OCI-LY7 (cell line): ENCODE data around the gene FOXP1. TPM values are rescaled to one million over a fixed set of nuclear protein-coding genes. Genes with fewer than 3 reads are reported as not detected.

ENCODE experiments used
- BruUV-seq: library from RNA; stranded (reverse); fragments of 400-500 nt; replicated peaks from 2 replicates; lab custom pipeline; 2021; lab: Mats Ljungman, UMichigan
- CTCF ChIA-PET: fragments of 300-600 bp; sonication (Branson Sonifier 250); formaldehyde crosslinking; loops from one replicate; lab custom pipeline; 2022; ENCODE audit warnings: antibody characterized with exemption; ENCODE audit not compliant: unreplicated experiment; lab: Charles Lee
- POLR2A ChIA-PET: fragments of 300-600 bp; sonication (Branson Sonifier 250); formaldehyde crosslinking; loops from one replicate; lab custom pipeline; 2022; ENCODE audit warnings: antibody characterized with exemption; lab: Charles Lee
- DNase-seq: peaks from one replicate; pipeline ENCODE4 v3.0.0-alpha.2; 2015; ENCODE audit warnings: low spot score
- H2AFZ ChIP-seq: fragments of 200-600 bp; sonication (generic), shearing (Covaris generic); 2 replicates; pipeline ENCODE4 v1.6.1; 2014; ENCODE audit warnings: mild to moderate bottlenecking, antibody characterized with exemption, low read length, moderate library complexity
- H3K27ac ChIP-seq: fragments of 200-600 bp; sonication (generic); 2 replicates; pipeline ENCODE4 v1.5.1; 2014; ENCODE audit warnings: mixed run types, low read depth, mild to moderate bottlenecking, moderate library complexity, low read length, inconsistent platforms; ENCODE audit not compliant: poor library complexity, severe bottlenecking
- H3K36me3 ChIP-seq: fragments of 200-600 bp; sonication (generic); 2 replicates; pipeline ENCODE4 v1.6.1; 2014; ENCODE audit warnings: mild to moderate bottlenecking, antibody characterized with exemption, low read length, moderate library complexity, mixed read lengths; ENCODE audit not compliant: insufficient read depth
- H3K4me1 ChIP-seq: fragments of 200-600 bp; sonication (generic); 2 replicates; pipeline ENCODE4 v1.5.1; 2014; ENCODE audit warnings: mild to moderate bottlenecking, low read length; ENCODE audit not compliant: insufficient read depth, poor library complexity, severe bottlenecking
- H3K4me2 ChIP-seq: fragments of 200-600 bp; sonication (generic); 2 replicates; pipeline ENCODE4 v1.6.1; 2014; ENCODE audit warnings: mild to moderate bottlenecking, low read length
- H3K4me3 ChIP-seq: fragments of 200-600 bp; sonication (generic); 2 replicates; pipeline ENCODE4 v1.5.1; 2014; ENCODE audit warnings: mild to moderate bottlenecking, low read depth, low read length; ENCODE audit not compliant: poor library complexity, severe bottlenecking
- H3K79me2 ChIP-seq: fragments of 200-600 bp; sonication (generic); 2 replicates; pipeline ENCODE4 v1.6.1; 2016; ENCODE audit warnings: low read depth, mild to moderate bottlenecking, low read length, moderate library complexity, mixed read lengths; ENCODE audit not compliant: insufficient read depth
- H3K9me2 ChIP-seq: fragments of 200-600 bp; sonication (generic); 2 replicates; pipeline ENCODE4 v1.6.1; 2016; ENCODE audit warnings: mild to moderate bottlenecking, low read length, mixed read lengths; ENCODE audit not compliant: insufficient read depth
- H3K9me3 ChIP-seq: fragments of 200-600 bp; sonication (generic); 2 replicates; pipeline ENCODE4 v1.6.1; 2014; ENCODE audit warnings: mild to moderate bottlenecking, mixed run types, low read length, mixed read lengths
- H4K20me1 ChIP-seq: fragments of 200-600 bp; sonication (generic); 2 replicates; pipeline ENCODE4 v1.6.1; 2014; ENCODE audit warnings: mild to moderate bottlenecking, antibody characterized with exemption, low read length, moderate library complexity, mixed read lengths; ENCODE audit not compliant: insufficient read depth
- EZH2phosphoT487 ChIP-seq: fragments of 200-600 bp; sonication (generic); IDR thresholded peaks from 2 replicates; pipeline ENCODE4 v1.6.1; 2018; ENCODE audit warnings: low read depth, borderline replicate concordance, mild to moderate bottlenecking, mixed run types, antibody characterized with exemption, low read length, moderate library complexity, mixed read lengths
- intact Hi-C: fragments of 100-400 bp; cut with micrococcal nuclease; formaldehyde crosslinking; loops from one replicate; pipeline ENCODE4 v1.10.0; 2022; ENCODE audit not compliant: unreplicated experiment
- total RNA-seq, 2 experiments: library from RNA; depleted of rRNA in 1 of 2; stranded (reverse); fragments of >200 nt in 1 of 2; shearing (Covaris generic) in 1 of 2; gene quantifications; 2 replicates each; pipeline ENCODE4 v1.2.3, GENCODE V29; 2014 to 2022
- TF ChIP-seq, protein P1 (sequence below): fragments of 200-600 bp; sonication (generic); conservative IDR thresholded peaks from 2 replicates; pipeline ENCODE4 v1.5.1; 2014; ENCODE audit warnings: mild to moderate bottlenecking, antibody characterized with exemption, low read length, moderate library complexity, mixed read lengths

The FOXP1 gene
- total RNA-seq, 2 experiments from 2014 or later = 87.3 to 151 TPM

DNA sequence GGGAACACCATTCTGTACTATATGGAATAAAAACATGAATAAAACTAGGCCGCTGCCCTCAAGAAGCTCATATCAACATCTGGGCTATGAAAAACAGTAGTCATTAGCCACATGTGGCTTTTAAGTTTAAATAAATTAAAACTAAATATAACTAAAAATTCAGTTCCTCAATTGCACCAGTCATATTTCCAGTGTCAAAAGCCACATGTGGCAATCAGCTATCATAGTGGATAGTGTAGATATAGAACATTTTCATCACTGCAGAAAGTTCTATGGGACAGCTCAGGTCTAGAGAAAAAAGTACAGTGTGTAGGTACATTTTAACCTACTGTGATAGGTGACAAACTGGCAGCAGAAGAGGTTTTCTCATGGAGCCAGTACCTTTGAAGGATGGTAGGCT, 261.4 kb downstream of the FOXP1 start:
- BruUV-seq = no TSS peak
- TF ChIP-seq, protein P1, sequence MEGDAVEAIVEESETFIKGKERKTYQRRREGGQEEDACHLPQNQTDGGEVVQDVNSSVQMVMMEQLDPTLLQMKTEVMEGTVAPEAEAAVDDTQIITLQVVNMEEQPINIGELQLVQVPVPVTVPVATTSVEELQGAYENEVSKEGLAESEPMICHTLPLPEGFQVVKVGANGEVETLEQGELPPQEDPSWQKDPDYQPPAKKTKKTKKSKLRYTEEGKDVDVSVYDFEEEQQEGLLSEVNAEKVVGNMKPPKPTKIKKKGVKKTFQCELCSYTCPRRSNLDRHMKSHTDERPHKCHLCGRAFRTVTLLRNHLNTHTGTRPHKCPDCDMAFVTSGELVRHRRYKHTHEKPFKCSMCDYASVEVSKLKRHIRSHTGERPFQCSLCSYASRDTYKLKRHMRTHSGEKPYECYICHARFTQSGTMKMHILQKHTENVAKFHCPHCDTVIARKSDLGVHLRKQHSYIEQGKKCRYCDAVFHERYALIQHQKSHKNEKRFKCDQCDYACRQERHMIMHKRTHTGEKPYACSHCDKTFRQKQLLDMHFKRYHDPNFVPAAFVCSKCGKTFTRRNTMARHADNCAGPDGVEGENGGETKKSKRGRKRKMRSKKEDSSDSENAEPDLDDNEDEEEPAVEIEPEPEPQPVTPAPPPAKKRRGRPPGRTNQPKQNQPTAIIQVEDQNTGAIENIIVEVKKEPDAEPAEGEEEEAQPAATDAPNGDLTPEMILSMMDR = no peak
- no peak for TF ChIP-seq EZH2phosphoT487
- peaks cover 20% of the 10 kb centered on the region for H3K4me1 ChIP-seq
- no peak overlapping the region for H3K4me3 ChIP-seq
- H3K9me2 ChIP-seq = no peaks in the 10 kb centered on the region
- 0 out of 2 replicates have a peak, but pooled peaks cover 4% of the 10 kb centered on the region for H4K20me1 ChIP-seq
- H3K9me3 ChIP-seq = no peaks in the 10 kb centered on the region
- ChIA-PET POLR2A (interaction anchor here (0.6 to 0.7 kb wide), 2 partner anchors 9 to 374 kb away, joined by 3 to 6 read pairs; no protein-coding TSS in a partner anchor), CTCF (no interaction called here)
- no peak for DNase-seq
- H2AFZ ChIP-seq = no peak overlapping the region
- no peaks in the 10 kb centered on the region for H3K36me3 ChIP-seq
- peaks cover 16% of the 10 kb centered on the region; the same call in 1 of the 2 replicates for H3K79me2 ChIP-seq
- intact Hi-C loops = no loop called here
- no peak overlapping the region for H3K4me2 ChIP-seq
- H3K27ac ChIP-seq = no peak overlapping the region

DNA sequence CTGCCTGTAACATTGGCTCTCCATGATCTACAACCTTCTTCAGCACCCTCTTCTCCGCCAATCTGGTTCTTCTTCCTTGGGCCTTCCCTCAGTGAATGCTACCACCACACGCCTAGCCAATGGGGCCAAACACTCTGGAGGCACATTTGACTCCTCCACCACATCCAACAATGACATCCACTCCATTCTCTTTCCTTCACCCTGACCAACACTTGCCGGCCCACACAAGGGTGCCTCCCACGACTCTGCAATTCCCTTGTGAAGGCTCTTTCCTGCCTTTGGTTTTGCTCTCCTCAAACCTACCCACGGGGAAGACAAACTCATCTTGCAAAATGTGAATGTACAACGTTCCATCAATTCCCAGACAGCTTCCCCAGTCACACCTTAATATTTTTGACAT, 263.8 kb downstream of the FOXP1 start:
- no peaks in the 10 kb centered on the region for H3K36me3 ChIP-seq
- no peak overlapping the region for H3K4me2 ChIP-seq
- H3K4me3 ChIP-seq = no peak overlapping the region
- H3K9me2 ChIP-seq = no peaks in the 10 kb centered on the region
- no peaks in the 10 kb centered on the region for H3K9me3 ChIP-seq
- no TSS peak for BruUV-seq
- peaks cover 20% of the 10 kb centered on the region for H3K4me1 ChIP-seq
- POLR2A ChIA-PET = interaction anchor here (0.6 kb wide), 1 partner anchor 793 kb away, joined by 3 read pairs; no protein-coding TSS in a partner anchor
- TF ChIP-seq EZH2phosphoT487 = no peak
- TF ChIP-seq, protein P1 = no peak
- no peaks in the 10 kb centered on the region for H4K20me1 ChIP-seq
- intact Hi-C loops = no loop called here
- no peak overlapping the region for H2AFZ ChIP-seq
- no peak overlapping the region for H3K27ac ChIP-seq
- peaks cover 17% of the 10 kb centered on the region; the same call in 1 of the 2 replicates for H3K79me2 ChIP-seq
- DNase-seq = no peak
- CTCF ChIA-PET = no interaction called here

DNA sequence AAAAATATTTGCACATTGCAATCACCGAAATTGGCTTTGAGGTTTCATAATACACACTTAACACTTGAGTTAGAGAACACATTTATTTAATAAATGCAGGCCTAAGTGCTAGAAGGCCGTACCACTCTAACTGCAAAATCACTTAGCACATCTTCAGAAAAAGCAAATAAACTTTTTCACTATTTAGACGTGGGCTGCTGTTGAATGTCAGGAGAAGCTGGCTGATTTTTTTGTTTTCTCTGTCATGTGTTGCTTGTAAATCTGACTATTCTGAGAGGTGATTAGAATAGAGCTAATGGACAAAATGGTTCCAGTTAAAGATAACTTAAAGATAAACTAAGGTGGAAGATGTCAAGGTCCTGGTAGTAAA, 265.1 kb downstream of the FOXP1 start:
- peaks cover 20% of the 10 kb centered on the region for H3K4me1 ChIP-seq
- H2AFZ ChIP-seq = no peak overlapping the region
- H3K36me3 ChIP-seq = no peaks in the 10 kb centered on the region
- no peaks in the 10 kb centered on the region for H3K9me3 ChIP-seq
- H3K4me2 ChIP-seq = peak overlapping the region; percentile 56; the same call in 1 of the 2 replicates
- BruUV-seq = no TSS peak
- no peak overlapping the region for H3K4me3 ChIP-seq
- intact Hi-C loops = no loop called here
- H4K20me1 ChIP-seq = no peaks in the 10 kb centered on the region
- H3K79me2 ChIP-seq = peaks cover 17% of the 10 kb centered on the region; the same call in 1 of the 2 replicates
- no peak for TF ChIP-seq EZH2phosphoT487
- TF ChIP-seq, protein P1 = no peak
- DNase-seq = no peak
- H3K27ac ChIP-seq = no peak overlapping the region
- H3K9me2 ChIP-seq = no peaks in the 10 kb centered on the region
- POLR2A ChIA-PET = interaction anchor here (0.5 to 0.9 kb wide), 2 partner anchors 9 to 85 kb away, joined by 3 to 7 read pairs; no protein-coding TSS in a partner anchor
- CTCF ChIA-PET = no interaction called here
